Heart left ventricle (tissue), 16 donors: Measurements from ENCODE around the gene GPR89A. TPM values are rescaled to one million over a fixed set of nuclear protein-coding genes. Genes with fewer than 3 reads are reported as not detected.

Experiments
- ATAC-seq, 4 donors: fragments of 200-7000 bp; cut with Tn5 transposase; one replicate each; pipeline ENCODE4 v1.9.1; 2020 to 2022; ENCODE audit warnings: moderate library complexity in 4 of 4, mild to moderate bottlenecking in 3 of 4, moderate number of reproducible peaks in 1 of 4
- DNase-seq, 5 donors: peaks; one replicate each; pipeline ENCODE4 v3.0.0-alpha.2; 2020
- H3K27ac ChIP-seq, 12 donors: fragments of 200-600 bp; sonication (generic) in 4 of 12; one replicate each; pipeline versions ENCODE4 v1.5.0 to v1.8.0; 2016 to 2022; ENCODE audit warnings: mild to moderate bottlenecking in 2 of 12
- H3K27me3 ChIP-seq, 9 donors: fragments of 200-600 bp; sonication (generic) in 2 of 9; one replicate each; pipeline versions ENCODE4 v1.5.1 to v1.8.0; 2016 to 2022; ENCODE audit warnings: mild to moderate bottlenecking in 3 of 9
- H3K36me3 ChIP-seq, 9 donors: fragments of 200-600 bp; sonication (generic) in 2 of 9; one replicate each; pipeline versions ENCODE4 v1.5.0 to v1.8.0; 2018 to 2022; ENCODE audit warnings: mild to moderate bottlenecking in 2 of 9
- H3K4me1 ChIP-seq, 12 donors: fragments of 200-600 bp; sonication (generic) in 4 of 12; one replicate each; pipeline versions ENCODE4 v1.5.0 to v1.8.0; 2016 to 2022; ENCODE audit warnings: mild to moderate bottlenecking in 3 of 12
- H3K4me3 ChIP-seq, 12 donors: fragments of 200-600 bp; sonication (generic) in 4 of 12; one replicate each; pipeline versions ENCODE4 v1.5.0 to v1.8.0; 2017 to 2022; ENCODE audit warnings: mild to moderate bottlenecking in 9 of 12, moderate library complexity in 4 of 12
- H3K9me3 ChIP-seq, 12 donors: fragments of 200-600 bp; sonication (generic) in 4 of 12; one replicate each; pipeline versions ENCODE4 v1.5.0 to v1.8.0; 2016 to 2022; ENCODE audit warnings: mild to moderate bottlenecking in 1 of 12
- CTCF ChIP-seq, 12 donors: fragments of 200-600 bp; sonication (generic) in 4 of 12; IDR thresholded peaks; one replicate each; pipeline versions ENCODE4 v1.5.0 to v1.8.0; 2018 to 2022; ENCODE audit warnings: antibody characterized with exemption in 12 of 12, mild to moderate bottlenecking in 5 of 12
- POLR2A ChIP-seq, 2 donors: fragments of 450-650 bp; IDR thresholded peaks; one replicate each; pipeline ENCODE4 v1.6.1; 2017; ENCODE audit warnings: antibody characterized with exemption in 2 of 2, mild to moderate bottlenecking in 2 of 2, moderate library complexity in 2 of 2
- WGBS, 4 donors: extraction: QIAGEN DNeasy Blood & Tissue Kit in 2 of 4; methylation state at CpG; one replicate each; pipeline versions ENCODE4 v1.1.5 to v1.1.7; 2013 to 2018; 5-methylcytosine and 5-hydroxymethylcytosine counted together
- intact Hi-C, 10 donors: fragments of 100-400 bp; cut with DNase I; formaldehyde crosslinking; loops; one replicate each; pipeline versions ENCODE4 v1.11.1 to v1.14.2; 2022
- polyA plus RNA-seq, 2 donors: library from polyadenylated mRNA; stranded (reverse); fragments of 200-250 nt; gene quantifications; one replicate each; pipeline ENCODE4 v1.2.3, GENCODE V29; 2013
- total RNA-seq, 9 donors: library from RNA; depleted of rRNA in 2 of 9; stranded (reverse); fragments of >200 nt in 2 of 9; fragmentation: NEBNext Ultra II Directional in 3 of 9; extraction: Animal tissue kit (Norgen Biotek cat#: 25700) in 3 of 9; gene quantifications; one replicate each; pipeline versions ENCODE4 v1.1.0 to v1.2.4, GENCODE V29; 2016 to 2023
- donor health status: ischemic (EF 13 %, LVEDD 7.1; RV severe dilation, severe dysfunction).
- donor health status: healthy with polysubstance abuse.
- donor health status: DM: no; HTN: yes; CAD: no.
- donor health status: DM: no; HTN: no; CAD: no.
- donor health status: ischemic (EF 25% LVEDD 6.9; RV normal size, moderate dysfunction).
- donor health status: ischemic (EF 25% LVEDD 5.7; RV mildly dilated, moderate dysfunction).
- donor health status: healthy.
- donor health status: DM: yes; HTN: yes; CAD: no.
- donor health status: ischemic (EF 35%, LVEDD 5.7; RV mildly dilated, moderate dysfunction).
- donor health status: nonischemic (EF 11% LVEDD 7.7; RV severe dilation, severe dysfunction).
- donor health status: DM: yes; HTN: yes; CAD: no.
- donor health status: PGD.
- donor health status: ischemic (EF 29% LVEDD 5.4; RV normal size, mild dysfunction).
- donor health status: nonischemic (EF 23%, LVEDD 6.1; RV moderate dilation, normal function).

Gene GPR89A
- total and polyA plus RNA-seq, 11 donors = 6.2 to 17.1 (median 10.8) TPM

- DNase-seq = no peak
- Histone ChIP-seq H3K27me3 (peaks cover 0 to 6% (median 0%) of the 10 kb centered on the region in 9 donors), H3K9me3 (no peaks in the 10 kb centered on the region), H3K4me3 (no peak within 1 kb of the TSS), H3K4me1 (peaks cover 0 to 18% (median 10%) of the 10 kb centered on the region in 12 donors), H3K36me3 (no peaks in the 10 kb centered on the region), H3K27ac (no peak within 1 kb of the TSS)
- intact Hi-C loops = no loop called here
- TF ChIP-seq POLR2A (IDR thresholded peaks at IDR 0.05) = no peak
- TF ChIP-seq CTCF (IDR thresholded peaks at IDR 0.05) = no peak
- WGBS, 4 donors = 89 to 93% (median 90%) methylated on average over 12 of the region's 12 CpGs
- no peak for ATAC-seq
These were observed 111.7 kb downstream of the GPR89A start, which contains the start of gene CD160 for GRCh38 chr1:145719230-145720079. Gene CD160, plus strand, starts transcription at chr1:145719499. Its CDS starts 8,829 bp downstream, at chr1:145728328.

Other genes with a start within 250 kb of the GPR89A start
- gene NBPF20, start 182.4 kb upstream of the GPR89A start, total RNA-seq = 1 to 10 TPM in 3 of 9 donors, under 1 TPM in 6; 0.19 to 1.4 (median 0.65) TPM
- under 1 TPM; 0.42 to 0.85 TPM for gene NBPF20, start 182.4 kb upstream of the GPR89A start, polyA plus RNA-seq
- under 1 TPM in 3 of 9 donors, not detected in 6; 0.20 to 0.25 (median 0.20) TPM for gene PDZK1, start 99.4 kb downstream of the GPR89A start, total RNA-seq
- under 1 TPM; 0.07 to 0.57 TPM for gene PDZK1, start 99.4 kb downstream of the GPR89A start, polyA plus RNA-seq
- under 1 TPM in 2 of 9 donors, not detected in 7; 0.64 to 0.79 TPM for gene CD160, start 111.5 kb downstream of the GPR89A start, total RNA-seq
- not detected for gene CD160, start 111.5 kb downstream of the GPR89A start, polyA plus RNA-seq
- gene RNF115, start 216.1 kb downstream of the GPR89A start, total RNA-seq = 10 to 100 TPM; 41.4 to 76.5 (median 52.0) TPM
- 10 to 100 TPM; 20.5 to 29.4 TPM for gene RNF115, start 216.1 kb downstream of the GPR89A start, polyA plus RNA-seq
- gene POLR3C, start 216.2 kb downstream of the GPR89A start, total RNA-seq = 10 to 100 TPM; 12.5 to 22.4 (median 15.1) TPM
- gene POLR3C, start 216.2 kb downstream of the GPR89A start, polyA plus RNA-seq = 10 to 100 TPM in 1 of 2 donors, 1 to 10 TPM in 1; 5.9 to 14.8 TPM
- 10 to 100 TPM in 1 of 9 donors, 1 to 10 TPM in 8; 1.7 to 10.9 (median 4.3) TPM for gene NUDT17, start 237.6 kb downstream of the GPR89A start, total RNA-seq
- 1 to 10 TPM in 1 of 2 donors, under 1 TPM in 1; 0.71 to 3.4 TPM for gene NUDT17, start 237.6 kb downstream of the GPR89A start, polyA plus RNA-seq